Stromal cell of bone marrow (primary cell): ENCODE results near the gene NT5DC4.
"Not testable (repeated sequence)": the region's sequence is repeated elsewhere in the genome, so short reads cannot be mapped to it uniquely, and the experiment has no call there.

ENCODE experiments used
- DNase-seq: peaks from one replicate; pipeline ENCODE4 v3.0.0-alpha.2; 2012; ENCODE audit warnings: low read depth

Gene NT5DC4

DNA sequence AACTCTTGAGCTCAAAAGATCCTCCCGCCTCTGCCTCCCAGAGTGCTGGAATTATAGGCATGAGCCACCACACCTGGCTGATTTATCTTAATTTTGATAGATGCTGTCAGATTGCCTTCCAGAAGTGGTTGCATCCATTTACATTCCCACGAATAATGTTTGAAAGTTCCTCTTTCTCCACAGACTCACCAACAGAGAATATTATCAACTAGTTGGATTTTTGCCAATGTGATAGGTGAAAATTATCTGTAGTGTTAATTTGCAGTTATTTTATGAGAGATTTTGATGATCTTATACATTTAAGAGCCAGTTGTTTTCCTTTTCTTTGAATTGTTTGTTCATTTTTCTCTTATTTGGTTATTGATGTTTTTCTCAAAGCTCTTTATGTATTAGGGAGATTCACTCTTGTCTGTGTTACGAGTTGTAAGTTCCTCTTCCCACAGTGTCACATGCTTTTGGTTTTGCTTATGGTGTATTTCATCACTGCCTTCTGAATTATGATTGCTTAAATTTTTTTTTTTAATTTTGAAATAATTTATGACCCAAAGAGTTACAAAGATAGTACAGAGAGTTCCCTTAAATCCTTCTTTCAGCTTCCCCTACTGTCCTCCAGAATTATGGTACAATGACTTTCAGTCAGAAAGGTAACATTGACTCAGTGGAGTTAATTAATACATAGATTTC, 20.7 kb upstream of the NT5DC4 start:
- DNase-seq: no peak

DNA sequence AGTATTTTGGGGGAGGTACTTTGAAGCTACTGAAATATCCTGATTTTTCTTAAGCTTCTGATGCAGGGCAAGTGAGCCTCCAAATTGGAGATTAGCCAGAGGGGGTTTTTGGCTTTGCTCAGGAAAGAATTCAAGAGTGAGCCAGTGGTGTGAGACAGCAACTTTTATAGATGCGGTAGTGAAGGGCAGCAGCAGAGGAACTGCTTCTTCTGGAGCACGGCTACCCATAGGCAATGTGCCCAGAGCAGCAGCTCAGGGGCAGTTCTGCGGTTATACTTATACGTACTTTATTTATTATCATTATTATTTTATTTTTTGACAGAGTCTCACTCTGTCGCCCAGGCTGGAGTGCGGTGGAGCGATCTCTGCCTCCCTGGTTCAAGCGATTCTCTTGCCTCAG, 19.8 kb upstream of the NT5DC4 start:
- no peak for DNase-seq

DNA sequence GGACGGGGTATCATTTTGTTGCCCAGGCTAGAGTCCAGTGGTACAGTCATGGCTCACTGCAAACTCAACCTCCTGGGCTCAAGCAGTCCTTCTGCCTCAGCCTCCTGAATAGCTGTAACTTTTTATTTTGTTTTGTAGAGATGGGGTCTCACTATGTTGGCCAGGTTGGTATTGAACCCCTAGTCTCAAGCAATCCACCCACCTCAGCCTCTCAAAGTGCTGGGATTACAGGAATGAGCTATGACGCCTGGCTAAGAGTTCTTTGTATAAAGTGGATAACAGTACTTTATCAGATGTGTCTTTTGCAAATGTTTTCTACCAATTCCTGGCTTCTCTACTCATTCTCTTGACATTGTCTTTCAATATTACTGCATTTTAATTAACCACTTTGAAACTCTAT, 17.1 kb upstream of the NT5DC4 start:
- no peak for DNase-seq

DNA sequence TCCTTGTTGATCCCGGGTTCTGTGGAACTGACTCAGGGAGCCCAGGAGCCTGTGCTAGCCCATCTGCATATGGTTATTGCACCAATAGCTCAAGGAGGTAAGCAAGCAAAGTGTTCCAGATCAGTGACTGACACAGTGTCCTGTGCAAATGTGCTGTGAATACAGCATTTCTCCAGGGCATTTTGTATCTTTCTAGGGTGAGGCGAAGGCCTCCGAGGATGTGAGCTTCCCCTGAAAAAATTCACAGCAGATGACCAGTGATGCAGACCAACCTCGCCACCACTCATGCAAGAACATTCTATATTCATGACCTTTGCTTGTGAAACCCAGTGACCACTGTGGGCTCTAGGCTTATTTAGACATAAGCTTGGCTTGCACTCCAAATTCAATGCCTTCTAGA, 15.2 kb upstream of the NT5DC4 start:
- no peak for DNase-seq

DNA sequence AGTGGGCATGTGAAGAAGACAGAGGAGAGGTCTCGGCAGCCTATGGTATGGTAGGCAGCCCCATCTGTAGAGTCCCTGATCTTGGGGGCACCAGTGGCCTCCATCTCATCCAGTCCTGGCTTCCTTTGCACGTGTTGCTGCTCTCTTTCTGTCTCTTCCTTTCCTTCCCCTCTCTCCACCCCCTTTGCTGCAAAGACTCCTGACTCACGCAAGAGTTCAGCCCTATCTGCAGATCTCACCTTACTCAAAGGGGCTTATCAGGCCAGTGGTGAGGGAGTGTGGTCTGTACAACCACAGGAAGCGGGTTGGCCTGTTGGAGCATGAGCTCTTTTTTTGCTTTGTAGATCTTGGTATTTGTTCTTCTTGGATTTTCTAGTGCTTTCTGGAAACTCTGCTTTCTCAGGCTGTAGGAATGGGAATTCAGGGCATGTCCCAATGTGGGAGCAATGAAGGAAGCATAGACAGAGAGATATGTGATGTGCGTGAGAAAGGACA, 14.6 kb upstream of the NT5DC4 start:
- no peak for DNase-seq

DNA sequence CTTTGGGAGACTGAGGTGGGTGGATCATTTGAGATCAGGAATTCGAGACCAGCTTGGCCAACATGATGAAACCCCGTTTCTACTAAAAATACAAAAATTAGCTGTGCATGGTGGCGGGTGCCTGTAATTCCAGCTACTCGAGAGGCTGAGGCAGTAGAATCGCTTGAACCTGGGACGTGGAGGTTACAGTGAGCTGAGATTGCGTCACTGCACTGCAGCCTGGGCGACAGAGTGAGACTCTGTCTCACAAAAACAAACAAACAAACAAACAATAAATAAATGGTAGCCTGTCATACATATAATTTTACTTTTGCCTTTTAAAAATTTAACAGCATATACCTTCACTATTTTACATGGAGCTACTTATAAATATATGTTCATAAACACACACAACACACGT, 13.9 kb upstream of the NT5DC4 start:
- not testable (repeated sequence) for DNase-seq

DNA sequence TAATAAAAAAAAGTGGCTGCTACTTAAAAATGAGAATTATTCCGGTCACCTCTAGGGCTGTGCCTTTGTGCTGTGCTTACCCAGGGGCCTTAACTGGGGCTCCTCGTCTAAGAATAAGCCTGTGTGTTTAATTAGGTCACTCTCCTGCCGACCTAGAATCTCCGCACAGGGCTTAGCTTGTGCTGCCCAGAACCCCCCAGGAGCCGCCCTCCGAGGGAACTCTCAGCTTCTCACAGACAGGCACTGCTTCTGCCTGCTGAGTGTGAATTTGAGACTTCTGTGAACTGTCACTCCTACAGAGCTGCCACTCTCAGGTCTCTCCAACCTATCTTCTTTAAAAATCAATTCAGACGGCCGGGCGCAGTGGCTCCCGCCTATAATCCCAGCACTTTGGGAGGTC, 11.9 kb upstream of the NT5DC4 start:
- DNase-seq: no peak

DNA sequence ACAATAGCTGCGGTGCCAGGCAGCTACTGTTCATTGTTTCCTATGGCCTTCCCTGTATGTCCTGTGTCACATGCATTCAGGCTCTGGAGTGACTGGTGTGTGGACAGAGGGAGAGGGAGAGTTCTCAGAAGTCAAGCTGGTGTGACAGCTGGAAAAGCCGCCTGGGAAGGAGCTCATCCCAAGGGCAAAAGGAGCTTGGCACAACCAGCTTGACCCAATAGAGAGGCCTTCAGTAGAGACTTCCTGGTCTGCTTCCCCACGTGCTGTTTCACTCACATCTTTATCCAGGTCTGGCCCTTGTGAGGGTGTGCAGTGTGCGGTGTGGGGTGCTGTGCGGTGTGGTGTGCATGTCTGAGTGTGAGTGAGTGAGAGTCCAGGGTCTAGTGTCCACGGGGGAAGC, 11.1 kb upstream of the NT5DC4 start:
- no peak for DNase-seq

DNA sequence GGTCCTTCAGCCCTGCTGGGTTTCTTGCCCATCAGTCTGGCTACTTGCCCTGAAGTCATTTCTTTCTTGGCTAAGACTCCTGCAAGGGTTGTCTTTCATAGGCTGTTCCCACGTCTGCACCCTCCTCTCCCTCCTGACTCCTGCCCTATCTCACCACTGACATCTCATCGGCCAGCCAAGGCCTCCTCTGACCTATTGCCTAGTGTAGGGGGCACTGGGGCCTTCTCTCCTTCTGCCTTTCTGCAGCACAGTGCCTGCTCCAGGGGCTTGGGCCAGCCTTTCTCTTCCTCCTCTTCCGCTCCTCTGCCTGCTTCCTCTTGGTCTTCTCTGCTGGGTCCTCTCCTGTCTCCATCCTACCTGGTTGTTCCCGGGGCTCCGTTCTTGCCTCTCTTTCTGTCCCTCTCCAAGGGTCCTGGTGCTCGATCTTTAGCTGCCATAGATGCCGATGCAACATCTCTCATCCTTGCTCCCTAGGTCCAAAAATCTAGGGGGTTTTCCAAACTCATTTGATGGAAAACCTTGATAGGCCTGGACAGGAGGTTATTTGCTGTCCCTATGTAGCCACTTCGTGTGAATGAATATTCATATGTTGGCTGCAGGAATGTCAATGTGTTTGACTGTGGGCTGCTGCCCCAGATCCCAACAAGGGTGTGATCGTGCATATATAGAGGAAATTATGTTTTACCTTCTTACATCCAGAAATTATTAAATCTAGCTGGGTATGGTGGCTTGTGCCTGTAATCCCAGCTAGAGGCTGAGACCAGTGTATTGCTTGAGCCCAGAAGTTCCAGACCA, 9.7 kb upstream of the NT5DC4 start:
- DNase-seq: no peak

DNA sequence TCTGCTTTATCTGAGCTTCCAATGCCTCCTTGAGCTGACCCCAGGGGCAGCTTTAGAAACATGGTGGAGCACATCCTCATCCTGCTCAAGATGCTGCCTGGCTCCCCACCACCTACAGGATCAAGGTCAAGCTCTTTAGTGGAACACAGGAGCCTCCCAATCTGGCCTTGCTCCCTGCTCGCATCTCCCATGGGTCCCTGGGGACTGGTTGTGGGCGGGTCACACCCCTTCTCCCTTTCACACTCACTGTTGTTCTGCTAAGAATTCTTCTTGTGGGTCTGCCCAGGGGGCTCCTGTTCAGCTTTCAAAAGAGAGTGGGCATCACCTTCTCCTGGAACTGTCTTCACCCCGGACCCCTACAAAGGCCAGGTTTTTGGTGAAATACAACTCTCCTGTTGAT, 8.4 kb upstream of the NT5DC4 start:
- DNase-seq: no peak

DNA sequence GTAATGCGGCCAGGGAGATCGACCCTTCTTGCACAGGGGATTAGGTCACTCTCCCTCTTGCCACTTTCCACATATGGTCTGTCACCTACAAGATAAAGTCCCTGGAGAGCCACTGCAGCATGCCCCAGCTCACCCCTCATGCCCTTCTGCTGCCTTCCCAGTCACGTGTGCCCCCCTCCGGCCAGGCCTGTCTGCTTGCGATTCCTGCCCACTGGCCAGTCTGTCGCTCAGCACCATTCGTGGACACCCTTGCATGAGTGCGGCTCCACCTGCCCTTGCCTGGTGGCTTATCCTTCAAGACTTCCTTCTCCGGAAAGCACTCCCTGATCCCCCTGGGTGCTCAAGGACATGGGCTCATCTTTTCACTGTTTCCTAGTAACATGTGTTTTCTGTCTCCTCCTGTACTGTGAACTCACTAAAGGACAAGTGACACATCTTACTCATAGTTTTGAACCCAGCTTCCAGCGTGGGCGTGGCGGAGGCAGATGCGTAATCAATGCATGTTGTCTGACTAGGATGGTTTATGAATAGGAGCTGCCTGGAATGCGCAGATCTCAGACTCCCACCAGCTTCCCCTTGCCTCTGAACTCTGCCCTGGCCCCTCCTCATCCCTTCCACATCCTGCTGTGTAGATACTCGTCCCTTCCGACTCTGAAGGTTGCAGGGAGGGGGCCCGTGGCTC, 7.8 kb upstream of the NT5DC4 start:
- no peak for DNase-seq

DNA sequence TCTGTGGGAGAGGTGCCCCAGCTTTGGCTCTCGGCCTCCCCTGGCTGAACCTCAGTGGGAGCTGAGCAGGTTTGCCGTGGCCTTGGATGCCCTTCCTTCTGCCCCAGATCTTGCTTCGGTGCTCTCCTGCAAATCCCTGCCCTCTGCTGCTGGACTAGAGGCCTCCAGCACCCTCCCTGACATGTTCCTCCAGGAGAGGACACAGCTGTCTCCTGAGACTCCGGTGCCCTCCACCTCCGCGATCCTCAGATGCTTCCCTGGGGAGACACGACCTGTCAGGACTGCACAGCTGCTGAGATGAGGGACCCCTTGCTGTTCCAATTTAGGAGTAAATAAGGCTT, 7.3 kb upstream of the NT5DC4 start:
- DNase-seq: no peak

DNA sequence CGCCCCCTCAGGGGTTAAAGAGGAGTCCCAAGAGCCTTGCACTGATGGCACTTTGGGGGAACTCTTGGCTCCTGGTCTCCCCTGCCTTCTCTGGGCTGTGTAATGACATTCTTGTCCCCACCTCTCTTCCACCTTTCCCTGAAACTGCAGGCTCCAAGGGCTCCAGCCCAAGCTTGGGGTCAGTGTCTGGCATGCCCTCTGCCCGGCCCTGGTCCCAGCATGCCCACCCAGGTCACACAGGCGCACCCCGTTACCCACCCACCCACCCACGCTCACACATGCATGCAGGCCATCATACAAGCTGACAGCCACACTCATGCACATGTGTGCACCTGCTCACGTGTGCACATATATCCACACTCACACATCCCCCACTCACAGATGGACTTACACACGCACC, 6.9 kb upstream of the NT5DC4 start:
- no peak for DNase-seq

DNA sequence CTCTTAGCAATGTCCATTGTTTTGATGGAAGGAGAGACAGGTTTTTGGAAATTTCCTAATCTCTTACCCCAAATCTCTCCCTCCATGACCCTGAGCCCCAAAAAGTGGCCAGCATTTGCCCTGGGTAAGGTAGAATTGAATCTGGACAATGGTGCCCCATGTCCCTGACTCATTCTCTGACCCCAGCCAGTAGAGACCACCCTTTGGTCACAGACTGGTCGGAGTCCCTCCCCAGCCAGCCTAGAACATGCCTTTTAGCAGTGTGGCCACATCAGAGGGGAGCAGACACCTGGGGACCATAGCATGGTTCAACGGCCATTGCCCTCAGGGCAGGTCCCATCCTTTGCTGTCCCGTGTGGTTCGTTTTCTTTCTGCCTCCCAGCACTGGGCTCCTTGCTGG, 6.5 kb upstream of the NT5DC4 start:
- no peak for DNase-seq

DNA sequence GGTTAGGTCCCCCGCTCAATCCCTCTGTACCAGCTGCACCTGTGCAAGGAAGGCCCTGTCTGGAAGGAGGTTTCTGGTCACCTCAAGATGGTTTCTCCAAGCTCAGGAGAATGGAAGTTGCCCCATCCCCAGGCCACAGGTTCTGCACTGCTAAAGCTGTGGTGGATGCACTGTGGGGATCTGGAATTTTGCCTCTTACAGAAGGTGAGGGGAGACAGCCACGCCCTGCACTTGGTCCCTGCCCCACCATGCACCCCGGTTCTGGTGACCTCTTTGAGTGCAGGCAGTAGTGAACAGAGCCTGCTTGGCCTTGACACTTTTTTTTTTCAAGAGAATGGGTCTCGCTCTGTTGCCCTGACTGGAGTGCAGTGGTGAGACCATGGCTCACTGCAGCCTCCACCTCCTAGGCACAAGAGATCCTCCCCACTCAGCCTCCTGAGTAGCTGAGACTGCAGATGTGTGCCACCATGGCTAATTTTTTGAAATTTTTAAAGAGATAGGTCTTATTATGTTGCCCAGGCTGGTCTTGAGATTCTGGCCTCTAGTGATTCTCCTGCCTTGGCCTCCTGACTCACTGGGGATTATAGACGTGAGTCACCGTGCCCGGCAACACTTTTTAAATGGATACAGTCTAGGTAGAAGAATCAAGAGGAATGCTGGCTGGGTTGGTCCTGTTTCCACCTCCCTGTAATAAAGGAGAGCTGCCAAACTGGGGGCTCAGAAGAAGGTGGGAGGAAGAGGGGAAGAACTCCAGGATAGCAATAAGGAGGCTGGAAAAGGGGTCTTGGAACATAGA, 5.8 kb upstream of the NT5DC4 start:
- no peak for DNase-seq

DNA sequence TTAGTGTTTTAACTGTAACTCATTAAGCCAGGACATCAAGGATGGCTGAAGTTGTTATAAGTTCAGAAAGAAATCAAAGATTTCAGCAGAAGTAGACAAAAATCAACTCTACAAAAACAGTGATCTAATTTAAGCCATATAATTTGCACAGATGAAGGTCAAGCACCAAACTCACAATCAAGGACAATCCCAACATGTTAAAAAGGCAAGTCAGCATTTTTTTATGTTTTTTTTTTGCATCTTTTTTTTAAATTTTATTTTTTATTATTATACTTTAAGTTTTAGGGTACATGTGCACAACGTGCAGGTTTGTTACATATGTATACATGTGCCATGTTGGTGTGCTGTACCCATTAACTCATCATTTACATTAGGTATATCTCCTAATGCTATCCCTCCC, 4.7 kb upstream of the NT5DC4 start:
- DNase-seq: not testable (repeated sequence)

DNA sequence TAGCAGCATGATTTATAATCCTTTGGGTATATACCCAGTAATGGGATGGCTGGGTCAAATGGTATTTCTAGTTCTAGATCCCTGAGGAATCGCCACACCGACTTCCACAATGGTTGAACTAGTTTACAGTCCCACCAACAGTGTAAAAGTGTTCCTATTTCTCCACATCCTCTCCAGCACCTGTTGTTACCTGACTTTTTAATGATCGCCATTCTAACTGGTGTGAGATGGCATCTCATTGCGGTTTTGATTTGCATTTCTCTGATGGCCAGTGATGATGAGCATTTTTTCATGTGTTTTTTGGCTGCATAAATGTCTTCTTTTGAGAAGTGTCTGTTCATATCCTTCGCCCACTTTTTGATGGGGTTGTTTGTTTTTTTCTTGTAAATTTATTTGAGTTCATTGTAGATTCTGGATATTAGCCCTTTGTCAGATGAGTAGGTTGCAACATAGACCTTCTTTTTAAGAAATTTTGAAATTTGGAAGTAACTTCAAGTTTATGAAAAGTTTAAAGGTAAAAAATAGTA, 3.9 kb upstream of the NT5DC4 start:
- not testable (repeated sequence) for DNase-seq

DNA sequence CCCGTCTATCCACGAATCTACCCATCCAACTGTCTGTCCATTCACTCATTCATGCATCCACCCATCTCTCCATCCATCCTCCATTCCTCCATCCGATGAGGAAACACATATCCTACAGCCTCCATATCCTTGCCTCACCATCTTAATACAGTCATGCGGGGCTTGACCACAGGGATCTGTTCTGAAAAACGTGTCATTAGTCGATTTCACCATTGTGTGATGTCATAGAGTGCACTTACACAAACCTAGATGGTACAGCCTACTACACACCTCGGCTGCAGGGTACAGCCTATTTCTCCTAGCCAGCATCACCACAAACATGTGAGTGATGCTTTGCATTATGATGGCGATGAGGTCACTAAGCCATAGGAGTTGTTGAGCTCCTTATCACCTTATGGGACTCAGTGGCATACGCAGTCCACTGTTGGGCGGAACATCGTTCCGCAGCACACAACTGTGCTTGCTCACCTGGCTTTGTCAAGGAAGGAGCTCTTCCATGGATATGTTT, 1.9 kb upstream of the NT5DC4 start:
- no peak for DNase-seq

DNA sequence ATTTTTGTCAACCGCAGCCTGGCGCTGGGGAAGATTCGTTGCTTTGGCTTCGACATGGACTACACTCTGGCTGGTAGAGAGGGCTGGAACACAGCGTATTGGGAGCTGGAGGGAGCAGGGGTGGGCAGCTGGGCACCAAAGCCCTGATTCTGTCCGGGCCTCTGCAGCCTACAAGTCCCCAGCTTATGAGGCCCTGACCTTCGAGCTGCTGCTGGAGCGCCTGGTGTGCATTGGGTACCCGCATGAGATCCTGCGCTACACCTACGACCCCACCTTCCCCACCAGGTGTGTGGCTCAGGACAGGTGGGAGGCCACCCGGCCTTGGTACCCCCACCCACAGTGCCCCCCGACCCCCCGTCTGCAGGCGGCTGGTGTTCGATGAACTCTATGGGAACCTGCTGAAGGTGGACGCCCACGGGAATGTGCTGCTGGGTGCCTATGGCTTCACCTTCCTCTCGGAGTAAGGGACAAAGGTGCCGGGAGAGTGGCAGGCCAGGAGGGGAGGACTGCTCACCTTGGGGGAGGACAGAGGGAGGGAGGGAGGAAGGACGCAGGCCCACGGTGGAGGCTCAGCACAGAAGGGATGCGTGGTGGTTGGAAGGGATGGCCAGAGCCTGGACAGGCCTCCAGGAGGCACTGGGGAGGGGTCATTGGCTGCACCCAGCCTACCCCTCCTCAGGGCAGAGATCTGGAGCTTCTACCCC, 1.2 kb downstream of the NT5DC4 start:
- DNase-seq: no peak

DNA sequence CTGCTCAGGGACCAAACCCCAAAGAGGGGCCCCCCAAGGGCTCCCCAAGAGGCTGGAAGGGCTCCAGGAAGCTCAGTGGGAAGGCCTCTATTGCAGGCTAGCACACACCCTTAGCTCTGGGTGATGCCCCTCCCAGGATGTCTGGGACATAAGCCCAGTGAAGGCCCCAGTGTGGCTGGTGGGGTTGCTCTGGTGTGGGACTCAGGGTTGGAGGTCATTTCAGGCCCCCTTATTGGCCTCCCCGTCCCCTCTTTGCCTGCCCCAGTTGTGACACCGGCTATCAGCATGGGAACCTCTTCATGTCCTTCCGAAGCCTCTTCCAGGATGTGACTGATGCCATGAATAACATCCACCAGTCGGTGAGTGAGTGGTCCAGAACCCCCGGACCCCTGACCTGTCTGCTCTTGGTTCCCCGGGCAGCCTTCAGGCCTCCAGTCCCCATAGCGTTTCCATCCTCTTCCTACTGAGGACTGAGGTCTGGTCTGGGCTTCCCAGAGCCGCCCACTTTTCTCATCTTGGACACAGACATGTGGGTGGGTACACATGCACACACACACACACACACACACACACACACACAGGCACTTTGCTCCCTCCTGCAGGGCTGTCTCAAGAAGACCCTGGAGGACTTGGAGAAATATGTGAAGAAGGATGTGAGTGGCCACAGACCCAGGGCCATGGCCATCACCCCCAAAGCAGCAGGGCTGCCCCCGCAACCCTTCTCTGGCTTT, 2.2 kb downstream of the NT5DC4 start:
- no peak for DNase-seq

DNA sequence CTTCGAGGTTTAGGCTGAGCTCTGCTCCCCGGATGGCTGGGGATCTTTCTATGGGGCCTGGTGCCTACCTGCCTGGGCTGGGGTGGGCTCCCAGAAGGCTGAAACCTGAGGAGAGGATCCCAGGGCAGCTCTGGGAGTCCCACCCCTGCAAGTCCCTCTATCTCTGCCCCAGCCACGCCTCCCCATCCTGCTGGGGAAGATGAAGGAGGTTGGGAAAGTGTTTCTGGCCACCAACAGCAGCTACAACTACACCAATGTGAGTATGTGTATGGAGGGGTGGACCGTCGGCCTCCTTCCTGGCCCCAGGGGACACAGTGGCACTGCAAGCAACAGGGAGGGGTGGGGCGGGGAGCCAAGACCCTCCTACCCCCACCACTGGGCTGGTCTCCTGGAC, 2.7 kb downstream of the NT5DC4 start:
- no peak for DNase-seq
